22Rv1 (cell line): ENCODE results near the gene SLC12A8.

Experiments
- ZFX ChIP-seq: fragments of 450-650 bp; IDR thresholded peaks from 2 replicates; pipeline ENCODE4 v1.6.1; 2017; ENCODE audit warnings: antibody characterized with exemption, borderline replicate concordance
- TF ChIP-seq, protein P1 (sequence below): fragments of 450-650 bp; IDR thresholded peaks from 2 replicates; pipeline ENCODE4 v1.5.1; 2017; ENCODE audit warnings: mild to moderate bottlenecking

DNA sequence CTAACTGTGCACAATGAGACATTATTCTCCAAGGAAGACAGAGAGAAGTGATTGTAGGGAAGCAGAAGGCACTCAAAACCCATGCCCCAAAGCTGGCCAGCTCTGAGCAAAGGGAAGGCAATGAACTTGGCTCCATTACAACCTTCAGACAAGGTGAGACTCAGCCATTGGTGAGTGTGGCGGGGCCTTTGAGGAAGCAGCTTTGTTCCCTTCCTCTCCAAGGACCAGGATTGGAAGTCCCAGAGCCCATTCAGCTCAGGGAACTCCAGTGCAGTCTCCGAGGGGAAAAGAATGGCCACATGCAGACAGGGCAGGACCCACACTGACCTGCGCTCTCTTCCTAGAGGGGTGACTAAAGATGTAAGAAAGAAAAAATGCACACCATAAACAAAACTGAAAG lies 179.9 kb downstream of the SLC12A8 start:
- TF ChIP-seq, protein P1, sequence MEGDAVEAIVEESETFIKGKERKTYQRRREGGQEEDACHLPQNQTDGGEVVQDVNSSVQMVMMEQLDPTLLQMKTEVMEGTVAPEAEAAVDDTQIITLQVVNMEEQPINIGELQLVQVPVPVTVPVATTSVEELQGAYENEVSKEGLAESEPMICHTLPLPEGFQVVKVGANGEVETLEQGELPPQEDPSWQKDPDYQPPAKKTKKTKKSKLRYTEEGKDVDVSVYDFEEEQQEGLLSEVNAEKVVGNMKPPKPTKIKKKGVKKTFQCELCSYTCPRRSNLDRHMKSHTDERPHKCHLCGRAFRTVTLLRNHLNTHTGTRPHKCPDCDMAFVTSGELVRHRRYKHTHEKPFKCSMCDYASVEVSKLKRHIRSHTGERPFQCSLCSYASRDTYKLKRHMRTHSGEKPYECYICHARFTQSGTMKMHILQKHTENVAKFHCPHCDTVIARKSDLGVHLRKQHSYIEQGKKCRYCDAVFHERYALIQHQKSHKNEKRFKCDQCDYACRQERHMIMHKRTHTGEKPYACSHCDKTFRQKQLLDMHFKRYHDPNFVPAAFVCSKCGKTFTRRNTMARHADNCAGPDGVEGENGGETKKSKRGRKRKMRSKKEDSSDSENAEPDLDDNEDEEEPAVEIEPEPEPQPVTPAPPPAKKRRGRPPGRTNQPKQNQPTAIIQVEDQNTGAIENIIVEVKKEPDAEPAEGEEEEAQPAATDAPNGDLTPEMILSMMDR: no peak
- no peak for TF ChIP-seq ZFX
